Astrocyte of the cerebellum (primary cell): ENCODE measurements around the gene CYP27C1.

Source experiments
- DNase-seq: peaks from one replicate; pipeline ENCODE4 v3.0.0-alpha.2; 2011; ENCODE audit warnings: low read depth
- H3K4me3 ChIP-seq: 2 replicates; pipeline ENCODE4 v1.5.1; 2011; ENCODE audit warnings: mild to moderate bottlenecking, low read depth, low read length, moderate library complexity
- CTCF ChIP-seq: IDR thresholded peaks from 2 replicates; pipeline ENCODE4 v1.5.1; 2012; ENCODE audit warnings: low read length, low read depth, moderate library complexity, mild to moderate bottlenecking; ENCODE audit errors: missing control alignments
- in situ Hi-C: cut with HindIII; loops from 2 replicates; pipeline ENCODE4 v1.10.0; 2017; ENCODE audit warnings: low sequenced_read_pairs

The CYP27C1 gene, protein sequence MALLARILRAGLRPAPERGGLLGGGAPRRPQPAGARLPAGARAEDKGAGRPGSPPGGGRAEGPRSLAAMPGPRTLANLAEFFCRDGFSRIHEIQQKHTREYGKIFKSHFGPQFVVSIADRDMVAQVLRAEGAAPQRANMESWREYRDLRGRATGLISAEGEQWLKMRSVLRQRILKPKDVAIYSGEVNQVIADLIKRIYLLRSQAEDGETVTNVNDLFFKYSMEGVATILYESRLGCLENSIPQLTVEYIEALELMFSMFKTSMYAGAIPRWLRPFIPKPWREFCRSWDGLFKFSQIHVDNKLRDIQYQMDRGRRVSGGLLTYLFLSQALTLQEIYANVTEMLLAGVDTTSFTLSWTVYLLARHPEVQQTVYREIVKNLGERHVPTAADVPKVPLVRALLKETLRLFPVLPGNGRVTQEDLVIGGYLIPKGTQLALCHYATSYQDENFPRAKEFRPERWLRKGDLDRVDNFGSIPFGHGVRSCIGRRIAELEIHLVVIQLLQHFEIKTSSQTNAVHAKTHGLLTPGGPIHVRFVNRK

DNA sequence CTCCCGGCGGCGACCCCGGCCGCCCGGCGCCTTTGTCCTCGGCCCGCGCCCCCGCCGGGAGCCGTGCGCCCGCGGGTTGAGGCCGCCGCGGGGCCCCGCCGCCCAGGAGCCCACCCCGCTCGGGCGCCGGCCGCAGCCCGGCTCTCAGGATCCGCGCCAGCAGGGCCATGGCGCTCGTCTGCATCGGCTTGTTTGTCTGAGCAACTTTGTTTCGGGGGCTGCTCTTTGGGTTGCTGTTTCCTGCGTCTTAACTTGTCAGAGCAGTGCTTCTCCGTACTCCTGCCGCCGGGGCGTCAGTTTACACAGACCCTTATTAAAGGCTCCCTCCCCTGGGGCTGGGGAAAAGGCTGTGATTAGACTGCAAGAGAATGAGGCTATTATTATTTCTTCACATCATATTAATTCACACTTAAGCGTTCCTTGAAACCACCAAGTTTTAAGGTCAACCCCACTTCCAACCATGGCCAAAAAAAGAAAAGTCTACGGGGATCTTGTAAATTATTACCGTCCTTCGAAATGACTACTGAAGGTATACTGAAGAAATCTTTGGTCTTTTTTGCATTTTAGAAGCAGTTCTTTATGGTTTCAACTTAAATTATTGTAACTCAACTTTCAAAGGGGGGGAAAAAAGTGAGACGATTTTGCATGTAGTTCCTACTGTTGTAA is at the start of gene CYP27C1:
CYP27C1 (minus strand) TSS at position 198 of the 666 bp plus-strand sequence; CDS start at position 169, 29 bp downstream.
- DNase-seq, result no peak
- TF ChIP-seq CTCF, result no peak
- in situ Hi-C loops, result no loop called here
- H3K4me3 ChIP-seq, result peak within 1 kb of the TSS; percentile 69

GRCh38 chr2:127261804-127262406 is 41.8 kb upstream of the CYP27C1 start:
- no peak overlapping the region for H3K4me3 ChIP-seq
- no peak for TF ChIP-seq CTCF
- peak; percentile 71 for DNase-seq
- in situ Hi-C loops, result no loop called here

DNA sequence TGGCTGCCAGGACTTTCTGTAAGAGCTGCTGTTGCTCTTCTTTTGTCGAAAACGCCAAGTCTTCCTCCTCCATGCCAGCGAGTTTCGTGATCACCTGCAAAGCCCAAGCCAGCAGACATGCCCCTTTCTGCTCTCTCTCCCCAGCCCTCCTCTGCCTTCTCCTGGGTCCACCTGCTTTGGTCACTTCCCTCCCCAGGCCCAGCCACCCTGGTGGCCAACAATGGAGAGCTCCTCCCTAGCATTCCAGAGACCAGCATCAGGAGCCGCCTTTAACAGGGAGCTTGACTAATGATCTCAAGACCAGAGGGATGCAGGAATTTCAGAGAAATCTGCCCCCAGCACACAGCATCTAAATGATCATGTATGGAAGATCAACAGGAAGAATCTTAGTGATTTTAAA is 39.3 kb upstream of the CYP27C1 start:
- no peak overlapping the region for H3K4me3 ChIP-seq
- no peak for DNase-seq
- TF ChIP-seq CTCF, result no peak
- in situ Hi-C loops, result no loop called here

DNA sequence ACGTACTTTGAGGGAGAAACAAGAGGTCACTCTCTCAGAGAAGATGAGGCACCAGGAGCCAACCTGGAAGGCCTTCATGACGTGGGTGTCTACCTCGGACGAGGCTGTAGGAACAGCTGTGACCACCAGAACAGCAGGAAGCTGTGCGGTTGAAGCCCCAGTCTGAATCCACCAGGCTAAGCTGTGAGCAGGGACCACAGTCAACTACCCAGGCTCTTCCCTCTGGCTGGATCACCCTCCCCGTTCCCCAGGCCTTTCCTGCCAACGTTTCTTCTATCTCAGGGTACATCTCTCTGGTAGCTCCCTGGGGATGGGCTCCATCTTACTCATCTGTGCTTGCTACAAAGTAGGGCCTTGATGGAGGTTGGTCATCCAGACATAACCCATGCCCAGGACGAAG is 36.8 kb upstream of the CYP27C1 start:
- DNase-seq, result no peak
- in situ Hi-C loops, result no loop called here

DNA sequence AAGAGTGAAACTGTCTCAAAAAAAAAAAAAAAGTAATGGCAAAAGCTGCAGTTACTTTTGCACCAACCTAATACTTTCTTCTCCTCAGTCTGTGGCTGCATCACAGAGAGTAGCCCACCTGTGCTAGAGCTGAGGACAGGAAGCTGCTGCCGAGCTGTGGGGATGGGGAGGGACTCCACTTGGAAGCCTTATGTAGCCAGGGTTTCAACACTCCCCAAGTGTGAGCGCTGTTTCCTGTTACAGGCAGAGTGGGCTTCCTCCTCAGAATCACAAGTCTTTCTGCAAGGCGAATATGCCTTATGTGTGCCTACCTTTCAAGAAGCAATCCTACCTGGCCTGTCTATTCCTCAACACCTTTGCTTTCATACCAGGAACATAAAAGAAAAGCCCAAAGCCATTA is 36.3 kb upstream of the CYP27C1 start:
- no peak overlapping the region for H3K4me3 ChIP-seq
- TF ChIP-seq CTCF, result no peak
- in situ Hi-C loops, result no loop called here

More for the DNA sequence above, 36.8 kb upstream of the CYP27C1 start:
- no peak for TF ChIP-seq CTCF
- no peak overlapping the region for H3K4me3 ChIP-seq

DNA sequence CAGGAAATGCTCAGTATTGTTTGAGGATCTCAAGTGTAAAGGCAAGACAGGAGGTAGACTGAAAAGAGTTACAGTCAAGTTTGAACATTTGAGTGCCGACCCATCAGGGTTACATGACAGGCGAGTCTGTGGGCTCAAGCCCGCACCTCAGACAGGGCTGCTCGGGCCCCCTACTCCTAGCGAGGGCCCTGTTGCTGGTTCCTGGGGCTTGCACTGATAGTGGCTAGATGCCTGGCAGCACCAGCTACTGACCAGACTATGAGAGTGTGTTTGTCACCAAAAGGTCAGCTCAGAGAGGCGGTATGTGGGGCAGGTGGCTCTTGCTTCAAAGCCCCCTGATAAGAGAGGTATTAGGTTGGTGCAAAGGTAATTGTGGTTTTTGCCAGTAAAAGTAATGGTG is 35.6 kb upstream of the CYP27C1 start:
- no peak for TF ChIP-seq CTCF
- in situ Hi-C loops, result no loop called here
- no peak for DNase-seq
- no peak overlapping the region for H3K4me3 ChIP-seq

More for the DNA sequence above, 36.3 kb upstream of the CYP27C1 start:
- no peak for DNase-seq
